ENCODE measurements around the gene COL27A1. TPM values are rescaled to one million over a fixed set of nuclear protein-coding genes. Genes with fewer than 3 reads are reported as not detected.
"Not testable (repeated sequence)": the region's sequence is repeated elsewhere in the genome, so short reads cannot be mapped to it uniquely, and the experiment has no call there.

The COL27A1 gene
- total RNA-seq, 1 donor from 2014 or later = 41.1 TPM

GRCh38 chr9:114184071-114184470, 28.7 kb downstream of the COL27A1 start:
- no peak for DNase-seq (ENCODE audit: low spot score)

GRCh38 chr9:114184866-114185265, 29.5 kb downstream of the COL27A1 start:
- DNase-seq (ENCODE audit: low spot score) = no peak

- no peak for DNase-seq (ENCODE audit: low spot score)
Observed at GRCh38 chr9:114185570-114186490, 30.5 kb downstream of the COL27A1 start.

- DNase-seq (ENCODE audit: low spot score) = no peak
Observed at GRCh38 chr9:114186605-114187289, 31.4 kb downstream of the COL27A1 start.

GRCh38 chr9:114187827-114188226, 32.5 kb downstream of the COL27A1 start:
- no peak for DNase-seq (ENCODE audit: low spot score)

GRCh38 chr9:114189823-114190562, 34.7 kb downstream of the COL27A1 start:
- DNase-seq (ENCODE audit: low spot score) = no peak

GRCh38 chr9:114190563-114190905, 35.2 kb downstream of the COL27A1 start:
- DNase-seq (ENCODE audit: low spot score) = no peak

GRCh38 chr9:114191402-114191801, 36.1 kb downstream of the COL27A1 start:
- not testable (repeated sequence) for DNase-seq (ENCODE audit: low spot score)

- DNase-seq (ENCODE audit: low spot score) = no peak
Observed at GRCh38 chr9:114192539-114192938, 37.2 kb downstream of the COL27A1 start.

GRCh38 chr9:114193090-114193489, 37.8 kb downstream of the COL27A1 start:
- no peak for DNase-seq (ENCODE audit: low spot score)

GRCh38 chr9:114196117-114196516, 40.8 kb downstream of the COL27A1 start:
- no peak for DNase-seq (ENCODE audit: low spot score)

GRCh38 chr9:114196979-114197622, 41.8 kb downstream of the COL27A1 start:
- no peak for DNase-seq (ENCODE audit: low spot score)

GRCh38 chr9:114198249-114199040, 43.1 kb downstream of the COL27A1 start:
- DNase-seq (ENCODE audit: low spot score) = no peak

GRCh38 chr9:114200721-114201300, 45.5 kb downstream of the COL27A1 start:
- DNase-seq (ENCODE audit: low spot score) = no peak

GRCh38 chr9:114202396-114202795, 47.1 kb downstream of the COL27A1 start:
- no peak for DNase-seq (ENCODE audit: low spot score)

- no peak for DNase-seq (ENCODE audit: low spot score)
Observed at GRCh38 chr9:114202849-114203248, 47.5 kb downstream of the COL27A1 start.

- DNase-seq (ENCODE audit: low spot score) = no peak
Observed at GRCh38 chr9:114203410-114204140, 48.2 kb downstream of the COL27A1 start.

GRCh38 chr9:114204265-114204664, 48.9 kb downstream of the COL27A1 start:
- DNase-seq (ENCODE audit: low spot score) = no peak

GRCh38 chr9:114205171-114206015, 50.1 kb downstream of the COL27A1 start:
- no peak for DNase-seq (ENCODE audit: low spot score)
